HEK293T (cell line): ENCODE data around the gene CACUL1.

Experiments used
- CTCF ChIA-PET: fragments of 350-600 bp; formaldehyde crosslinking; extraction: SDS; loops from one replicate; lab custom pipeline; 2021; ENCODE audit warnings: antibody characterized with exemption, inconsistent platforms; lab: Yijun Ruan, JAX
- POLR2A ChIA-PET: fragments of 350-600 bp; formaldehyde crosslinking; extraction: SDS; loops from one replicate; lab custom pipeline; 2020; ENCODE audit warnings: antibody characterized with exemption, inconsistent platforms; lab: Yijun Ruan, JAX
- DNase-seq: peaks from one replicate; pipeline ENCODE4 v3.0.0; 2012; ENCODE audit warnings: mixed read lengths; ENCODE audit errors: extremely low spot score
- ARNT ChIP-seq: fragments of 450-650 bp; IDR thresholded peaks from 2 replicates; pipeline ENCODE4 v1.6.1; 2017; ENCODE audit warnings: mild to moderate bottlenecking
- BHLHE40 ChIP-seq: fragments of 450-650 bp; IDR thresholded peaks from 2 replicates; pipeline ENCODE4 v1.6.1; 2016; ENCODE audit warnings: mild to moderate bottlenecking, moderate library complexity, borderline replicate concordance
- CTBP1 ChIP-seq: fragments of 450-650 bp; IDR thresholded peaks from 2 replicates; pipeline ENCODE4 v1.6.1; 2016; ENCODE audit warnings: borderline replicate concordance
- ELF4 ChIP-seq: fragments of 450-650 bp; IDR thresholded peaks from 2 replicates; pipeline ENCODE4 v1.6.1; 2017; ENCODE audit warnings: antibody characterized with exemption
- FOXA1 ChIP-seq: fragments of 450-650 bp; IDR thresholded peaks from 2 replicates; pipeline ENCODE4 v1.6.1; 2016; ENCODE audit warnings: mild to moderate bottlenecking
- FOXK2 ChIP-seq: fragments of 450-650 bp; IDR thresholded peaks from 2 replicates; pipeline ENCODE4 v1.6.1; 2016; ENCODE audit warnings: mild to moderate bottlenecking
- FOXM1 ChIP-seq: fragments of 450-650 bp; IDR thresholded peaks from 2 replicates; pipeline ENCODE4 v1.6.1; 2017; ENCODE audit warnings: mild to moderate bottlenecking, borderline replicate concordance
- HDGF ChIP-seq: fragments of 450-650 bp; IDR thresholded peaks from 2 replicates; pipeline ENCODE4 v1.6.1; 2017; ENCODE audit warnings: antibody characterized with exemption, borderline replicate concordance
- L3MBTL2 ChIP-seq: fragments of 450-650 bp; conservative IDR thresholded peaks from 2 replicates; pipeline ENCODE4 v1.6.1; 2016; ENCODE audit warnings: mild to moderate bottlenecking
- LEF1 ChIP-seq: fragments of 450-650 bp; IDR thresholded peaks from 2 replicates; pipeline ENCODE4 v1.6.1; 2017; ENCODE audit warnings: mild to moderate bottlenecking, borderline replicate concordance
- NFRKB ChIP-seq: fragments of 450-650 bp; IDR thresholded peaks from 2 replicates; pipeline ENCODE4 v1.6.1; 2016; ENCODE audit warnings: mild to moderate bottlenecking, moderate library complexity
- PKNOX1 ChIP-seq: fragments of 450-650 bp; IDR thresholded peaks from 2 replicates; pipeline ENCODE4 v1.6.1; 2016
- SP1 ChIP-seq: fragments of 450-650 bp; IDR thresholded peaks from 2 replicates; pipeline ENCODE4 v1.6.1; 2017
- SUZ12 ChIP-seq: fragments of 450-650 bp; IDR thresholded peaks from 2 replicates; pipeline ENCODE4 v1.6.1; 2016; ENCODE audit warnings: mild to moderate bottlenecking
- TARDBP ChIP-seq: fragments of 450-650 bp; IDR thresholded peaks from 2 replicates; pipeline ENCODE4 v1.6.1; 2016
- ZNF384 ChIP-seq: fragments of 450-650 bp; IDR thresholded peaks from 2 replicates; pipeline ENCODE4 v1.6.1; 2016

The CACUL1 gene

GRCh38 chr10:118642228-118642627 lies 112.5 kb downstream of the CACUL1 start:
- POLR2A ChIA-PET: no interaction called here
- DNase-seq: no peak
- CTCF ChIA-PET: no interaction called here
- TF ChIP-seq FOXA1: no peak
- no peak for TF ChIP-seq HDGF
- TF ChIP-seq ZNF384: no peak
- TF ChIP-seq TARDBP: no peak
- TF ChIP-seq ELF4: no peak
- TF ChIP-seq LEF1: no peak
- no peak for TF ChIP-seq FOXM1
- TF ChIP-seq CTBP1: no peak
- no peak for TF ChIP-seq L3MBTL2
- no peak for TF ChIP-seq ARNT
- no peak for TF ChIP-seq NFRKB
- TF ChIP-seq PKNOX1: no peak
- no peak for TF ChIP-seq SUZ12
- no peak for TF ChIP-seq BHLHE40
- TF ChIP-seq FOXK2: no peak
- TF ChIP-seq SP1: no peak

- CTCF ChIA-PET: no interaction called here
- TF ChIP-seq SP1 (no peak), ZNF384 (no peak), CTBP1 (no peak), FOXK2 (no peak), PKNOX1 (no peak), ARNT (no peak), LEF1 (no peak), TARDBP (no peak), FOXM1 (no peak), SUZ12 (no peak), FOXA1 (no peak), ELF4 (no peak), L3MBTL2 (no peak), BHLHE40 (no peak)
- POLR2A ChIA-PET: no interaction called here
Measured at GRCh38 chr10:118638680-118639079, 116.1 kb downstream of the CACUL1 start.

GRCh38 chr10:118635674-118636402 lies 118.9 kb downstream of the CACUL1 start:
- ChIA-PET POLR2A (no interaction called here), CTCF (no interaction called here)
- no peak for TF ChIP-seq FOXK2
- TF ChIP-seq ELF4: no peak
- no peak for TF ChIP-seq BHLHE40
- no peak for TF ChIP-seq FOXA1
- TF ChIP-seq CTBP1: no peak
- TF ChIP-seq ZNF384: no peak
- DNase-seq: no peak

More at GRCh38 chr10:118638680-118639079, 116.1 kb downstream of the CACUL1 start:
- peak; percentile 4 for DNase-seq

GRCh38 chr10:118633786-118634185 lies 121.0 kb downstream of the CACUL1 start:
- CTCF ChIA-PET: no interaction called here
- POLR2A ChIA-PET: no interaction called here
- DNase-seq: no peak
- TF ChIP-seq FOXK2: no peak
- no peak for TF ChIP-seq ZNF384
- no peak for TF ChIP-seq LEF1
- TF ChIP-seq BHLHE40: no peak
- no peak for TF ChIP-seq L3MBTL2

GRCh38 chr10:118629211-118629610 lies 125.6 kb downstream of the CACUL1 start:
- TF ChIP-seq SP1: no peak
- TF ChIP-seq ARNT: no peak
- TF ChIP-seq ELF4: no peak
- TF ChIP-seq FOXA1: no peak
- no peak for DNase-seq
- CTCF ChIA-PET: no interaction called here
- POLR2A ChIA-PET: no interaction called here

GRCh38 chr10:118628397-118628796 lies 126.4 kb downstream of the CACUL1 start:
- CTCF ChIA-PET: no interaction called here
- DNase-seq: no peak
- no peak for TF ChIP-seq NFRKB
- TF ChIP-seq SUZ12: no peak
- no peak for TF ChIP-seq FOXM1
- TF ChIP-seq FOXK2: no peak
- no peak for TF ChIP-seq PKNOX1
- POLR2A ChIA-PET: no interaction called here

GRCh38 chr10:118626953-118627352 lies 127.8 kb downstream of the CACUL1 start:
- CTCF ChIA-PET: interaction anchor here (0.6 to 0.7 kb wide), 2 partner anchors 12 to 145 kb away, joined by 3 to 4 read pairs; no protein-coding TSS in a partner anchor
- TF ChIP-seq TARDBP: no peak
- no peak for TF ChIP-seq ARNT
- TF ChIP-seq CTBP1: no peak
- TF ChIP-seq FOXA1: no peak
- no peak for TF ChIP-seq BHLHE40
- TF ChIP-seq L3MBTL2: no peak
- TF ChIP-seq NFRKB: no peak
- TF ChIP-seq LEF1: no peak
- TF ChIP-seq ELF4: no peak
- POLR2A ChIA-PET: no interaction called here
- DNase-seq: peak; percentile 48
